Measurements from ENCODE around the gene RENBP.

DNA sequence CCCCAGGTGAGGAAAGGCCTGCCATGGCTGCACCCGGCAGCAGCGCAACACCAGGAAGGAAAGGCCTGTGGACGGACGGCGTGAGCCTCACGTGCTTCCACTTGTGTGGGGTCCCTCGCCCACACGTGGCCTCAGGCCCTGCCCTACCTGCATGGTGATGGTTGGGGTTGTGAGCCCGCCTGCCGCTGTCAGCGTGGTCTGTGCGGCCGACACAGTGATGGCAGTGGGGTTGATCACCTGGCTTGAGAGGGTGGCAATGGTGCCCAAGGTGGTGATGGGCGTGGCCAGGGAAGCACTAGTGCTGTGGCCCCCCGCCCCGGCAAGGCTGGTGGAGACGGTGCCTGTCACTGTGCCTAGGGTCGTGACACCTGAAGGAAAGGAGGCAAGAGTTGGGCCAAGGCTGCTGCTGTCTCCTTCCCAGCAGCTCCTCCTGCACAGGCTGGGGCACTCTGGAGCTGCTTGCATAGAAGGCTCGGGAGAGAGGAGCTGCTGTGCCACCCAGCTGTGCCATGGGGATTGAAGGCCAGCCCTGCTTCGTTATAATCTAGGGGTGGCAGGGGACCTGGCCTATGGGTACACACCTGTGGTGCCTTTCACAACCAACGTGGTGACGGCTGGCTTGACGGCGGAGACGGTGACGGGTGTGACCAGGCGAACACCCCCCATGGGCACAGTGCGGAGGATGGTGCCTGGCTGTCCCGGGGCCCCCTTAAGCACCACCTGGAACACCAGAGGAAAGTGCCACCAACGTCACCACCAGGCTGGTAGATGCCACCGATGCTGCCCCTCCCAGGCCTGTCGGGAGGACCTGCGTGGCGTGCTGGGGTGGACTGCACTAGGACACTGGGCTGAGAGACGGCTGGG lies 11.8 kb upstream of the RENBP start:
- TF ChIP-seq, protein P1, sequence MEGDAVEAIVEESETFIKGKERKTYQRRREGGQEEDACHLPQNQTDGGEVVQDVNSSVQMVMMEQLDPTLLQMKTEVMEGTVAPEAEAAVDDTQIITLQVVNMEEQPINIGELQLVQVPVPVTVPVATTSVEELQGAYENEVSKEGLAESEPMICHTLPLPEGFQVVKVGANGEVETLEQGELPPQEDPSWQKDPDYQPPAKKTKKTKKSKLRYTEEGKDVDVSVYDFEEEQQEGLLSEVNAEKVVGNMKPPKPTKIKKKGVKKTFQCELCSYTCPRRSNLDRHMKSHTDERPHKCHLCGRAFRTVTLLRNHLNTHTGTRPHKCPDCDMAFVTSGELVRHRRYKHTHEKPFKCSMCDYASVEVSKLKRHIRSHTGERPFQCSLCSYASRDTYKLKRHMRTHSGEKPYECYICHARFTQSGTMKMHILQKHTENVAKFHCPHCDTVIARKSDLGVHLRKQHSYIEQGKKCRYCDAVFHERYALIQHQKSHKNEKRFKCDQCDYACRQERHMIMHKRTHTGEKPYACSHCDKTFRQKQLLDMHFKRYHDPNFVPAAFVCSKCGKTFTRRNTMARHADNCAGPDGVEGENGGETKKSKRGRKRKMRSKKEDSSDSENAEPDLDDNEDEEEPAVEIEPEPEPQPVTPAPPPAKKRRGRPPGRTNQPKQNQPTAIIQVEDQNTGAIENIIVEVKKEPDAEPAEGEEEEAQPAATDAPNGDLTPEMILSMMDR (conservative IDR thresholded peaks at IDR 0.05): no peak
- no peak for TF ChIP-seq ZFX (IDR thresholded peaks at IDR 0.05)
